ENCODE results near the gene MYBBP1A. TPM values are rescaled to one million over a fixed set of nuclear protein-coding genes. Genes with fewer than 3 reads are reported as not detected.

The MYBBP1A gene
- total and polyA plus RNA-seq, 9 of the 15 experiments (the other 6 are each of a cell fraction or from before 2014, with no cell fraction given), result 2.0 to 114 (median 47.2) TPM

- Histone ChIP-seq H3K36me3 (ENCODE audit: control insufficient read depth, insufficient read depth, low read length) (no peaks in the 10 kb centered on the region), H3K4me2 (ENCODE audit: insufficient read depth, low read length) (no peak overlapping the region), H4K20me1 (replicated peaks; ENCODE audit: control insufficient read depth, insufficient read depth, low read length) (0 out of 2 replicates have a peak, but pooled peaks cover 4% of the 10 kb centered on the region), H3K9me3 (replicated peaks; ENCODE audit: control insufficient read depth, insufficient read depth, low read depth, low read length) (no peaks in the 10 kb centered on the region), H3K27ac (ENCODE audit: extremely low read depth, low read depth, low read length) (no peak overlapping the region), H3K4me1 (replicated peaks in 1 of 2; ENCODE audit: control insufficient read depth in 2 of 2, insufficient read depth in 2 of 2, low read length in 2 of 2) (peaks cover 0 to 21% of the 10 kb centered on the region in 2 experiments; a peak in 3 of 5 replicates), H3K9me1 (ENCODE audit: control insufficient read depth, insufficient read depth, low read length) (no peaks in the 10 kb centered on the region), H3K27me3 (ENCODE audit: control insufficient read depth in 2 of 2, insufficient read depth in 2 of 2, low read length in 2 of 2) (peaks cover 3 to 78% of the 10 kb centered on the region in 2 experiments; a peak in 3 of 5 replicates), H2AFZ (ENCODE audit: low read depth, low read length) (no peak overlapping the region), H3K4me3 (no peak overlapping the region), H3K79me2 (ENCODE audit: control insufficient read depth, insufficient read depth, low read length) (no peaks in the 10 kb centered on the region), H3K9ac (ENCODE audit: insufficient read depth in 1 of 2, low read depth in 2 of 2, low read length in 2 of 2) (no peak overlapping the region)
- CTCF ChIA-PET (ENCODE audit: low intra/inter-chr PET ratio), result no interaction called here
- intact Hi-C loops (cut with micrococcal nuclease), result no loop called here
- ATAC-seq (no peak), FAIRE-seq (no peak), DNase-seq (ENCODE audit: extremely low read depth in 1 of 4, low spot score in 3 of 4) (no peak)
- POLR2A ChIA-PET, result interaction anchor here (0.7 to 1.2 kb wide), 3 partner anchors 10 to 31 kb away, joined by 3 read pairs; no protein-coding TSS in a partner anchor
- in situ Hi-C loops (cut with MboI), result no loop called here
- WGBS (ENCODE audit: insufficient coverage, low coverage, missing lambda C conversion rate), result 10% methylated on average over 11 of the region's 13 CpGs
- no TSS peak for BruUV-seq (replicated peaks)
- TF ChIP-seq RHOXF2B (CRISPR knock-in tag; conservative IDR thresholded peaks at IDR 0.05) (no peak), ZNF655 (CRISPR knock-in tag; IDR thresholded peaks at IDR 0.05) (no peak), ILK (tag; IDR thresholded peaks at IDR 0.05; ENCODE audit: borderline replicate concordance, low read depth) (no peak), RFX5 (IDR thresholded peaks at IDR 0.05; ENCODE audit: low read depth, low read length) (no peak), PYGO2 (tag; IDR thresholded peaks at IDR 0.05) (no peak), JUN (IDR thresholded peaks at IDR 0.05; ENCODE audit: borderline replicate concordance, low read depth, low read length) (no peak), JUN (CRISPR knock-in tag; IDR thresholded peaks at IDR 0.05; ENCODE audit: borderline replicate concordance) (no peak), NR4A1 (CRISPR knock-in tag; IDR thresholded peaks at IDR 0.05) (no peak), NR4A1 (tag; IDR thresholded peaks at IDR 0.05) (no peak), NFE2L1 (tag; IDR thresholded peaks at IDR 0.05; ENCODE audit: borderline replicate concordance, low read depth) (no peak), TAF7 (tag; IDR thresholded peaks at IDR 0.05) (no peak), GTF2A2 (tag; IDR thresholded peaks at IDR 0.05) (no peak), MECOM (CRISPR knock-in tag; IDR thresholded peaks at IDR 0.05) (no peak), NR1H2 (CRISPR knock-in tag; IDR thresholded peaks at IDR 0.05) (no peak), CLOCK (CRISPR knock-in tag; IDR thresholded peaks at IDR 0.05; ENCODE audit: borderline replicate concordance) (no peak), CEBPZ (IDR thresholded peaks at IDR 0.05; ENCODE audit: borderline replicate concordance, low read depth, low read length) (no peak)
Measured at GRCh38 chr17:4597975-4598374, 42.8 kb upstream of the MYBBP1A start.

All from K562 (cell line).